GM21737 (cell line): ENCODE results near the gene TMEM131L.
"Not testable (repeated sequence)": the region's sequence is repeated elsewhere in the genome, so short reads cannot be mapped to it uniquely, and the experiment has no call there.

Experiments used
- ATAC-seq: cut with Tn5 transposase; IDR thresholded peaks from one replicate; pipeline ENCODE4 v1.9.1; 2021; ENCODE audit warnings: mild to moderate bottlenecking, moderate library complexity; ENCODE audit not compliant: unreplicated experiment

The TMEM131L gene, protein sequence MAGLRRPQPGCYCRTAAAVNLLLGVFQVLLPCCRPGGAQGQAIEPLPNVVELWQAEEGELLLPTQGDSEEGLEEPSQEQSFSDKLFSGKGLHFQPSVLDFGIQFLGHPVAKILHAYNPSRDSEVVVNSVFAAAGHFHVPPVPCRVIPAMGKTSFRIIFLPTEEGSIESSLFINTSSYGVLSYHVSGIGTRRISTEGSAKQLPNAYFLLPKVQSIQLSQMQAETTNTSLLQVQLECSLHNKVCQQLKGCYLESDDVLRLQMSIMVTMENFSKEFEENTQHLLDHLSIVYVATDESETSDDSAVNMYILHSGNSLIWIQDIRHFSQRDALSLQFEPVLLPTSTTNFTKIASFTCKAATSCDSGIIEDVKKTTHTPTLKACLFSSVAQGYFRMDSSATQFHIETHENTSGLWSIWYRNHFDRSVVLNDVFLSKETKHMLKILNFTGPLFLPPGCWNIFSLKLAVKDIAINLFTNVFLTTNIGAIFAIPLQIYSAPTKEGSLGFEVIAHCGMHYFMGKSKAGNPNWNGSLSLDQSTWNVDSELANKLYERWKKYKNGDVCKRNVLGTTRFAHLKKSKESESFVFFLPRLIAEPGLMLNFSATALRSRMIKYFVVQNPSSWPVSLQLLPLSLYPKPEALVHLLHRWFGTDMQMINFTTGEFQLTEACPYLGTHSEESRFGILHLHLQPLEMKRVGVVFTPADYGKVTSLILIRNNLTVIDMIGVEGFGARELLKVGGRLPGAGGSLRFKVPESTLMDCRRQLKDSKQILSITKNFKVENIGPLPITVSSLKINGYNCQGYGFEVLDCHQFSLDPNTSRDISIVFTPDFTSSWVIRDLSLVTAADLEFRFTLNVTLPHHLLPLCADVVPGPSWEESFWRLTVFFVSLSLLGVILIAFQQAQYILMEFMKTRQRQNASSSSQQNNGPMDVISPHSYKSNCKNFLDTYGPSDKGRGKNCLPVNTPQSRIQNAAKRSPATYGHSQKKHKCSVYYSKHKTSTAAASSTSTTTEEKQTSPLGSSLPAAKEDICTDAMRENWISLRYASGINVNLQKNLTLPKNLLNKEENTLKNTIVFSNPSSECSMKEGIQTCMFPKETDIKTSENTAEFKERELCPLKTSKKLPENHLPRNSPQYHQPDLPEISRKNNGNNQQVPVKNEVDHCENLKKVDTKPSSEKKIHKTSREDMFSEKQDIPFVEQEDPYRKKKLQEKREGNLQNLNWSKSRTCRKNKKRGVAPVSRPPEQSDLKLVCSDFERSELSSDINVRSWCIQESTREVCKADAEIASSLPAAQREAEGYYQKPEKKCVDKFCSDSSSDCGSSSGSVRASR (N-terminal part only)

DNA sequence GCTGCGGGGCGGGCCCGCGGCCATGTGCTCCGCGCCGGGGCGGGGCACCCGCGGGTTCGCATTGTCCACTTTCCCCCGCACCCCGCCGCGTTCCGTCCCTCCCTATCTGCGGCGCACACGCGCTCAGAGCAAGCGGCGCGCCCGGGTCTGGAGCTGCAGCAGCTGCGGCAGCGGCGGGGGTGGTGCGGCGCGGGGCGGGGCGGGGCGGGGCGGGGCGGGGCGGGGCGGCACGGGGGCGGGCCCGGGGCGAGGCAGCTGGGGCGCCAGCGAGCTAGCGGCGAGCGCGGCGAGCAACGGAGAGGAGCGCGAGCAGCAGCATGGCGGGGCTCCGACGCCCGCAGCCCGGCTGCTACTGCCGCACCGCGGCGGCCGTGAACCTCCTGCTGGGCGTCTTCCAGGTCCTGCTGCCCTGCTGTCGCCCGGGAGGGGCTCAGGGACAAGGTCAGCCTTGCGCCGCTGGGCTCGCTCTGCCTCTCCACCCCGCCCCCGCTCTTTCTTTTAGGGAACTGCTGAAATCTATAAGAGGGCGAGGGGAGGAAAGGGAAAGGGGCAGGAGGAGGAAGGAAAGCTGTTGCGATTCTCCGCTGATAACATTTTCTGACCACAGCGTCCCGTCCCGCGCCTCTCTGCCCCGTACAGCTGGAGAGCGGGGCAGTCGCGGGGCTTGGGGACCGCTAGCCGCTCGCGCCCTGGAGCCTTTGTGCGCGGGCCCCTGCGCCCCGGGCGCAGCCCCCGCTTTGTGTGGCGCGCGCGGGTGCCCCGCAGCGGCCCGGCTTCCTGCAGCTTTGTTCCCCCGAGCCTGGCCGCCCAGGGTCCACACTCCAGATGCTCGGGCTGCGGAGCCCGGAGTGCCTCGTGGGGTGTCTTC lies at the start of gene TMEM131L:
TMEM131L (plus strand) TSS at position 280 of the 868 bp plus-strand sequence; CDS start at position 318, 38 bp downstream.
- peak; percentile 38 for ATAC-seq

DNA sequence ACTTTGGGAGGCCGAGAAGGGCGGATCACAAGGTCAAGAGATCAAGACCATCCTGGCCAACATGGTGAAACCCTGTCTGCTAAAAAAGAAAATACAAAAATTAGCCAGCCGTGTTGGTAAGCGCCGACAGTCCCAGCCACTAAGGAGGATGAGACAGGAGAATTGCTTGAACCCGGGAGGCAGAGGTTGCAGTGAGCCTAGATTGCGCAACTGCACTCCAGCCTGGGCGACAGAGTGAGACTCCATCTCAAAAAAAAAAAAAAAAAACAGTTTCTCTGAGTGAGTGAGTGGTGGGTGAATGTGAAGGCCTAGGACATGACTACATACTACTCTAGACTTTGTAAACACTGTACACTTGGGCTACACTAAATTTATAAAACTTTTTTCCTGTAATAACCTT lies 49.7 kb upstream of the TMEM131L start:
- ATAC-seq: not testable (repeated sequence)

DNA sequence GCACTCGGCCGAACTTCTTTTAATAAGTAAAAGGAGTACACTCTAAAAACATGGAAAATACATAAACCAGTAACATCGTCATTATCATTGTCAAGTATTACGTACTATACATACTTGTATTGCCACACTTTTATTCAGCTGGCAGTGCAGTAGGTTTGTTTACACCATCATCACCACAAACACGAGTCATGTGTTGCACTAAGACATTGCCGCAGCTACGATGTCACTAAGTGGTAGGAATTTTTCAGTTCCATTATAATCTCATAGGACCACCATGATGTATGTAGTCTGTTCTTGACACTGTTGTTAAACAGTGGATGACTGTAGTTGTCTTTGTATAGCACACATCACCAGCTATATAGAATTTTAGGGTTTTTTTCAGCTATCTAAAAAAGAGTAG lies 48.0 kb upstream of the TMEM131L start:
- ATAC-seq: no peak

DNA sequence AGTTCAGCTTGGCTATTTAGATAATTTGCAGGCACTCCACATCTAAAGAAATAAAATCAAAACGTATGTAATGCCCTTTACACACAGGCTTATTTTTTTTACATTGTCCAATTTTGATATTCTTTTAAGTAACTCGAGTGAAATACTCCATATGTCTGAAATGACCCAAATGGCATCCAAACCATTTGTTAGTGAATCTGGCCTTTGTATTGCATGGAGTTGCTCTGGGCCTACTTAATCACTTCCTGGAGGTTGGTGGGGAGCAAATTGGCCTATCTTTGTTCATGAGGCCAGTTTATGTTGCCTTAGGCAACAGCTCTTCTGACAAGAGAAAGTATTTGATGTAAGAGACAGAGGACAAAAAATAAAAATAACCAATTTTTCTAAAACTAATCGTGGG lies 47.6 kb upstream of the TMEM131L start:
- no peak for ATAC-seq

DNA sequence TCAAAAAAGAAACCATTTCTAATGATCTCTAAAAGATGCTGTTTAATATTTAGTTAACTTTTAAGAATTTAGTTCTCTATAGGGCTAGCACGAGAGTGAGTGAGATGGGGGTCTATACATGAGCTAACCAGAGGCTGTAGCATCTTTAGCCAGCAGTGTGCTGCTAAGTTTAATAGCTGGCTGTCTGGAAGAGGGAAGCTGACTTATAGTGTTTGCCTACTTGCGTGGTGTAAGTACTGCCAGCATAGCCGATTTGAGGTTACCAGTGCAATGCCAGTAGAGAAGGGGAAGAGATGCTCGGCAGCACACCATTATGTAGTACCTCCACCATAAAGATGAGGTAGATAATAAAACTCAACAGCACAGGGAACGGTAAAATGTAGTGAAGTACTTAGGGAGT lies 47.1 kb upstream of the TMEM131L start:
- ATAC-seq: no peak

DNA sequence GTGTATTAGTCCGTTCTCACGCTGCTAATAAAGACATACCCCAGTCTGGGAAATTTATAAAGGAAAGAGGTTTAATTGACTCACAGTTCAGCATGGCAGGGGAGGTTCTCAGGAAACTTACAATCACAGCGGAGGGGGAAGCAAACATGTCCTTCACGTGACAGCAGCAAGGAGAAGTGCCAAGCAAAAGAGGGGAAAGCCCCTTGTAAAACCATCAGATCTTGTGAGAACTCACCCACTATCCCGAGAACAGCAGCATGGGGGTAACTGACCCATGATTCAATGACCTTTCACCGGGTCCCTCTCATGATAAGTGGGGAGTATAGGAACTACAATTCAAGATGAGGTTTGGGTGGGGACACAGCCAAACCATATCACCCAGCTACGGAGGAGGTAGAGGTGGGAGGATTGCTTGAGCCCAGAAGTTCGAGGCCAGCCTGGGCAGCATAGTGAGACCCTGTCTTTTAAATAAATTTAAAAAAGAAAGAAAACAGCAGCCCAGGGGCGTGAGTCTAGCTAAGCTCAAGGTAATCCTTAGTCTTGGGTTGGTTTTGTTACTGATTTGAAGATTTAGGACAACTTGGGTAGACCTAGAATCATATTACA lies 46.4 kb upstream of the TMEM131L start:
- ATAC-seq: no peak

DNA sequence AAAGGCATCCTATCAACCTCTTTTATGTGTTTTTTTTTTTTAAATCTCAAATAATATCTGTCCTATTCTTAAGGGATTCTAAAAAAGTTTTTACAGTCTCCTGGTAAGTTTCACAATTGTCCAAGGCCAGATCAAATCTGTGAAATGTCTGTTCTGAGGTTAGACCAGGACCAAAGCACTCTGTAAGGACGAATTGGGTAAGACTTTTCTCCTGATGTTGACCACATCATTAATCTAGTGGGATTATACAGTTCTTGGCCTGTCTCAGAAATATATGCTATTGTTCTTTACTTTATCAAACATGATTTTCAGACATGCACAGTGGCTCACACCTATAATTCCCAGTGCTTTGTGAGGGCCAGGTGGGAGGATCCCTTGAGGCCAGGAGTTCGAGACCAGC lies 45.8 kb upstream of the TMEM131L start:
- ATAC-seq: no peak

DNA sequence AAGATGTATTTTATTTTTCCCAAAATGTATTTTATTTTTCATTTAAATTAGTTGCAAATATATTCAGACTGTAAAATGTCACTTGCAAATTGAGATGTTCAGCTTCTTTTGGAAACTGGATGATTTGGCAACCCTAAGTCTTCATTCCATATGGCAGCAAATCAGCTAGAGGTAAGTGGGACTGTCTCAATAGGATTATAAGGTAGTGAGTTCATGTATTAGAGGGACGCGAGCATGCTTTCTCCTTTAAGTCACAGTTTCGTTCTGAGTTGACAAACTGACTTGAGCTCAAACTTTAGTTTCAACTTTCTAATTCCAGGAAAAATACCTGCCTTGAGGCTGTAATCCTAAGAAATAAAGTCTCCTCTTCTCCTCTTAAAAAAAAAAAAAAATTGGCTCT lies 44.2 kb upstream of the TMEM131L start:
- ATAC-seq: no peak

DNA sequence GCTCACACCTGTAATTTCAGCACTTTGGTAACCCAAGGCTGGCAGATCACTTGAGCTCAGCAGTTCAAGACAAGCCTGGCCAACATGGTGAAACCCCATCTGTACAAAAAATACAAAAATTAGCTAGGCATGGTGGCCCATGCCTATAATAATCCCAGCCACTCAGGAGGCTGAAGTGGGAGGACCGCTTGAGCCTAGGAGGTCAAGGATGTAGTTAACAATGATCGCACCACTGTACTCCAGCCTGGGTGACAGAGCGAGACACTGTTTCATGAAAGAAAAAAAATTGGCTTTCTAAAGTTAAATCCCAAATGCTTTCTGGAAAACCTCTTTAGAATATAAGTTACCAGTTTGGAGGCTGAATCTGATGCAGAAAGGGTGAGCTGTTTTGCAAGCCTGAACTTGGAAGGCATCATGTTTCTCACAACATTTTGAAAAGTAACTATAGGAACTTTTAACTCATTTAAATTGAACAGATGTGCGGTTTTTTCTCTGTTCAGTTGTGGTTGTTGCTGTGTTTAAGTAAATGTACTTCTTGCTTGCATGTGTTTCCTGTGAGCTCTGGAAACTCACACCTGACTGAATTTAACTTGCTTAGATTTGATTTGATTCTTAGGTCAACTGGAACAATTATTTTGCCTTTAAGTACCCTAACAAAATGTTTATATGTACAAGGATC lies 39.8 kb upstream of the TMEM131L start:
- peak; percentile 58 for ATAC-seq

DNA sequence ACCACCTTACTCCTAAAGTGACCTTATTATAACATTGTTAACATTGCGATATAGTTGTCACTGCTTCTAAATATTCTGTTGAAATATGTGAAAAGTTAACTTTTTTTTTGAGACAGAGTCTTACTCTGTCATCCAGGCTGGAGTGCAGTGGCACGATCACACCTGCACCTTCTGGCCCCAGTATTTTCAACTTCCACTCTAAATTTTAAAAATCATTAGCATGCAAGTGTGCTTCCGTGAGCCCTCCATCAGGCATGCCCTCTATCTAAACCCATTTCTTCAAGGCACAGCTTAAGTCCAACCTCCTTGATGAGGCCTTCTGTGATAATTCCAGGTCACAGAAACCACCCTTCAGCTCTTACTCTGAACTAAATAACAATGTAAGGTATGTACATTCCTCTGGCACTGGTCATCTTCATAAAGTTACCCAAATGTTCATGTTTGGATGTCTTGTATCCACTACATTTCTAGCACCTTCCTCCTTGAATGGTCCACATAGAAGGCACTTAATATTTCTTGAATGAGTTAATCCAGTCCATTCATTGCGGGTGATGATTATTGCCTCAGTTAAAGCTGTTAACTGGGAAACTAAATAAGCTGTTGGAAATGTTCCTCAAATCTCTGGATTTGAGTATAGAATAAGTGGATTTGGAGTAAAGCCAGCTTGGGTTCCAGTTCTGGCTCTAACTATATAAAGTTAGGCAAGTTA lies 38.6 kb upstream of the TMEM131L start:
- no peak for ATAC-seq

DNA sequence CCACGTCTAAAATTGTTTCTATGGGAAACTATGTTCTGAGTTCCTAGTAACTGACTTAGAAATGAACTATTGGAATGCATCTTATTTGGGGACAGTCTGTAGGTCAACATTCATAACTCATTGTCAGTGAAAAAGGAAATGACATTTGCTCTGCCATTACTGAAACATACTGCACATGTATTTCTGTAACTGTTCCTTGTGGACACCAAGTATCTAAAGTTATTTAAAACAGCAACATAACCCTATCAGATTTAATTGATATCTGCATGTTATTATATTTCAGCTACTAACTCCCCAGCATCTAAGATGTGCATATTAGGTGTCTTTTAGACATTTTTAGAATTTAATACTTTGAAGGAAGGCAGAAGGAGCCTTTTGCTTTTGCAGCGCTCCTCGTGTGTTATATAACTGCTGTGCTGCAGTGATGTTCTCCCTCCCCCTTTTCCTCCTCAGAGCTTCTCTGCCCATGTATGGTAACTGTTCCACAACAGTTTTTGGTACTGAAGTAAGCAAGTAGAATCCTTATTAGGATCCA lies 37.2 kb upstream of the TMEM131L start:
- ATAC-seq: no peak

DNA sequence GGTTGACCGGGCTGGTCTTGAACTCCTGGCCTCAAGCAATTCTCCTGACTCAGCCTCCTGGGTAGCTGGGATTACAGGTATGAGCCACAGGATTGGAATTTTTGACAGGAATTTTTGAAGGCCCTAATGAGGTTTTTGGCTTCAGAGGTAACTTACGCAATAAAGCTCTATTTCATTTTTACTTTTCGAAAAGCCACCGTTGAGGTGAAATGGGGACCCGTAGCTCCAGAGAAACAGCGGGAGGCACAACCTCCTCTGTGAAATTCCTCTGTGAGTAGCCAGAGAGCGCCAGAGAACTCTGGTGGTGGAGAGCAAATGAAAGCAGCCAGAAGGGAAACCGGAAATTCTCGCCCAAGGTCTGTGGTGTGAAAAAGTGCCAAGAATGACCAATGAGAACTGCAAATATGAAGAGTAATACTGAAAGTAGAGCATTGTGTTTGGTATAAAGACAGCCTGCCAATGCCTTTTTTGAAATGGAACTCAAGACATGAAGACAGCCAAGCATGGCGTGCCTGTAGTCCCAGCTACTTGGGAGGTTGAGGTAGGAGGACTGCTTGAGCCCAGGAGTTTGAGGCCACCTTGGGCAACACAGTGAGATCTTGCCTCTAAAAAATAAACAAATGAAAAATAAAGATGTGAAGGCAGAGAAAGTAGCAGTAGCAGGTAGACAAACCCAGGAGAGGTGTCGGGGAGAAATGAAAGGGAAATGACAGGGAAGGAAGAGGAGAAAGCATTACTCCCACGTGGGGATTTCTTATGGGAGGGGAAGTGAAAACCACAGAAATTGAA lies 33.0 kb upstream of the TMEM131L start:
- ATAC-seq: peak; percentile 83

DNA sequence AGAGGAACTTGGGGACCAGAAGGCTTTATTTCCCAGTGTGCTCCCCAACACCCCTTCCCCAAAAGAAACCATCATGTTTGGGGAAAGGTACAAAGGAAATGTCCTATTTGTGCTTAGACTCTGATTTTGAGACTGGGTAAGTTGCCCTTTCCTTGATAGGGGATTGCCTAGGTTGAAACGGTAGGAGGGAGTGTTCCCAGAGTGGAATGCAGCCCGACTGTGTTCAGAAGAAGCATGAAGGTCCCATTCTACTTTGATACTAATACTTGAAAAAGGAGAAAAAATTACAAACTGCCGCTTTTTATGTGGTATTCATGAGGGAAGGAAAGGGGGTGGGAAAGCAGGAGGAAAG lies 32.4 kb upstream of the TMEM131L start:
- no peak for ATAC-seq

DNA sequence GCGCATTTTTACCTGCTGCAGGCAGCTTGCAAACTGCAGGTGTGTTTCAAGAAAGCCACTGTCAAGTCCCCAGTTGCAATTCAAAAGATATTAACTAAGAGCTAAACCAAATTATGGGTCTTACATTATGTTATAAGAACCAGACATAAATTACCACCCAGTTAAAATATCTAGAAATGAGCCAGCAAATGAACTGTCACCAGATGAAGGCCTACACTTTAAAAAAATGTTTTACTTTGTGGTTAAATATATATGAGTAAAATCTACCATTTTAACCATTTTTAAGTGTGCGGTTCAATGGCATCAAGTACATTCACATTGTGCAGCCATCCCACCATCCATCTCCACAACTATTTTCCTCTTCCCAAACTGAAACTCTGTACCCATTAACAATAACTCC lies 32.0 kb upstream of the TMEM131L start:
- ATAC-seq: no peak

DNA sequence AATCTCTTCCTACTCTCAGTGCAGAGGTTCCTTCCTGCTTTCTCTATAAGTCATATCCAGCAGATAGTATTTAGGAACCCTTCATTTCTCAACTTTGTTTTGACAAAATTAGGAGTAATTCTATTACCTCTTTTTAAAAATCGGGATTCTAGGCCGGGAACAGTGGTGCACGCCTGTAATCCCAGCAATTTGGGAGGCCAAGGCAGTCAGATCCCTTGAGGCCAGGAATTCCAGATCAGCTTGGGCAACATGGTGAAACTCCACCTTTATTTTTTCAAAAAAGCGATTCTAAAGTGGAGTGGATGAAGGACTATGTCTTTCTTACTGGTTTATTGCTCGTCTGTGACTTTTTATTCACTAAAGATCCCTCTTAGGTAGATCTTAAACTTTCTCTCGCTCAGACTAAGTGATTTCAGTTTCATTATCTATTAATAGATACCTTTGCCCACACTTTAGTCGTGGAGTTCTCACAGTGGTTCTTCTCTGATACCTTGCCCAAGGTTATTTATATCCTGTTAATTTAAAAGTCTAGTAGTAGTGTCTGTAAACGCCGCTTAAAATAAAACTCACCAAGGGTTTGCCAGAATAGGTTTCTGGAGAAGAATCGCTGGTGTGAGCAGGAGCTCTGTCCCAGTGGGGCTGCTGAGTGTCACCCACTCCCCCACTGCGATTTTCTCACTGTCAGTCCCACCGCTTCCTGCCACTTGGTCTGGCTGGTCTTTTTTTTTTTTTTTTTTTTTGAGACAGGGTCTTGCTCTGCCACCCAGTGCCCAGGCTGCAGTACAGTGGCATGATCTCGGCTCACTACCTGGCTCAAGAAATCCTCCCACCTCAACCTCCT lies 27.0 kb upstream of the TMEM131L start:
- peak; percentile 88 for ATAC-seq

DNA sequence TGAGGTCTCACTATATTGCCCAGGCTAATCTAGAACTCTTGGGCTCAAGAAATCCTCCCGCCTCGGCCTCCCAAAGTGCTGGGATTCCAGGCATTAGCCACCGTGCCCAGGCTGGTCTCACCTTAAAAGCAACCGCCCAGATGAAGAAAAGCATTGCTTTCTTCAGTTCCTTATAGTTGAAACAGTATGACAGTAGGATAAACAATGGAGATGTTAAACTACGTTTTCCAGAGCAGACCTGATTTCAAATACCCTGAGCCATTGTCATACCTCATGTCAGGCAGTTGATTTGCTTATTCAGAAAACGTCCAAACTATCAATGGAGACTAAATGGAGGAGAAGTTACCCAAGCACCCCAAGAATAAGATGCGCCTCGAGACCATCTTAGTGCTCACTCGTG lies 26.3 kb upstream of the TMEM131L start:
- no peak for ATAC-seq

DNA sequence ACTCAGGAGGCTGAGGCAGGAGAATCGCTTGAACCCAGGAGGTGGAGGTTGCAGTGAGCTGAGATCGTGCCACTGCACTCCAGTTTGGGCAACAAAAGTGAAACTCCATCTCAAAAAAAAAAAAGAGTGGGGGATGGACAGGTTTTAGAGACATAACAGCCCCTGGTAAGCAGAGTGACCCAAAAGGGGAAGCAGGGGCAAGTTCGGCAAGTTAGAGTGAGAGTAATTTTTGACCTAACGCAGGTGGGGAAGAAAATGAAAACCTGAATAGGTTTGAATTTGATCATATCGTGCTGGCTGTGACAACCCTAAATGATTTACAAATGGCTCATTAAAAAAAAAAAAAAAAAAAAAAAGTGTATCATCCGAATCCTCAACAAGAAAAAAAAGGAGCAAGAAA lies 25.7 kb upstream of the TMEM131L start:
- ATAC-seq: no peak
